Skeletal muscle satellite cell (primary cell): Measurements from ENCODE around the gene MVB12A. TPM values are rescaled to one million over a fixed set of nuclear protein-coding genes. Genes with fewer than 3 reads are reported as not detected.
A peak's percentile ranks its signal among the peaks of the same experiment; 100 is the strongest.

Experiments
- H3K27me3 ChIP-seq: 2 replicates; pipeline ENCODE4 v1.7.0; 2013; ENCODE audit warnings: low read length; ENCODE audit not compliant: control insufficient read depth, insufficient read depth
- H3K36me3 ChIP-seq: 2 replicates; pipeline ENCODE4 v1.7.0; 2013; ENCODE audit warnings: mild to moderate bottlenecking, control low read depth, low read length; ENCODE audit not compliant: insufficient read depth
- H3K4me1 ChIP-seq: 2 replicates; pipeline ENCODE4 v1.7.0; 2013; ENCODE audit warnings: low read length; ENCODE audit not compliant: control insufficient read depth, insufficient read depth
- H3K4me2 ChIP-seq: 2 replicates; pipeline ENCODE4 v1.7.0; 2013; ENCODE audit warnings: mild to moderate bottlenecking, low read length
- H3K4me3 ChIP-seq: 2 replicates; pipeline ENCODE4 v1.7.0; 2013; ENCODE audit warnings: low read length
- H3K9ac ChIP-seq: 2 replicates; pipeline ENCODE4 v1.7.0; 2013; ENCODE audit warnings: mild to moderate bottlenecking, low read depth, low read length, moderate library complexity
- H3K9me3 ChIP-seq: replicated peaks from 2 replicates; pipeline ENCODE4 v1.7.0; 2013; ENCODE audit warnings: mild to moderate bottlenecking, control low read depth, low read length
- total RNA-seq: library from RNA; depleted of rRNA; stranded (reverse); fragments of >200 nt; gene quantifications from 2 replicates; pipeline ENCODE4 v1.2.3, GENCODE V29; 2012; rRNA removed

MVB12A gene
- 42.2 and 44.4 TPM in 2 replicates for total RNA-seq

DNA sequence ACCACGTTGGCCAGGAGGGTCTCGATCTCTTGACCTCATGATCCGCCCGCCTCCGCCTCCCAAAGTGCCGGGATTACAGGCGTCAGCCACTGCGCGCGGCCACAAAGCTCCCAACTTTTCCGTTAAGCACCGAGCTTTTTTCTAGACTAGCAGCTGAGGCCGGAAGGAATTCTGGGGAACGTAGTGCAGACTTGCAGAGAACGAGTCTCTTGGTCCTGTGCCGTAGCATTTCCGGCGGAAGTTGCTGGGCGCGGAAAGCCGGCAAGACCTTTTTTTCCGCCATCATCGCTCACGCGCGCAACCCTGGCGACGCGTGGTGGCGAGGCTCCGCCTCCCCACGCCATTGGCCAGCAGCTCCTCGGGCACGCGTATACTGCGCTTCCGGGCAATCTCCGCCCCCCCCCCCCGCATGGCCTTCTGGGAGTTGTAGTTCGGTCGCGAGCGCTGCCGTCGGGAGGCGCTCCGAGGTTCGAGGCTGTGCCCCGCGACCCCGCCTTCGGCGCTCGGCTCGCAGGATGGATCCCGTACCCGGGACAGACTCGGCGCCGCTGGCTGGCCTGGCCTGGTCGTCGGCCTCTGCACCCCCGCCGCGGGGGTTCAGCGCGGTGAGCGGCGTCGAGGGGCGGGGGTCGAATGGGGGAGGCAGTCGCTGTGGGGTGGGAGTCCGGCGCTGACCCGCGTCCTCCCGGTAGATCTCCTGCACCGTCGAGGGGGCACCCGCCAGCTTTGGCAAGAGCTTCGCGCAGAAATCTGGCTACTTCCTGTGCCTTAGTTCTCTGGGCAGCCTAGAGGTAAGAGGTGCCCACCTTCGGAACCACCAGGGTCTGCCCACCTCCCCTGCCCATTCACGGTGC lies at the start of gene MVB12A:
Gene MVB12A (plus strand): TSS at position 427 of the 854 bp plus-strand sequence. CDS start 89 bp downstream, at position 516.
- Histone ChIP-seq H3K9ac (peak within 1 kb of the TSS; percentile 71), H3K36me3 (peaks cover 5% of the 10 kb centered on the region), H3K9me3 (no peaks in the 10 kb centered on the region), H3K27me3 (peaks cover 6% of the 10 kb centered on the region), H3K4me3 (peak within 1 kb of the TSS; percentile 98), H3K4me1 (peaks cover 11% of the 10 kb centered on the region), H3K4me2 (peak within 1 kb of the TSS; percentile 99)

DNA sequence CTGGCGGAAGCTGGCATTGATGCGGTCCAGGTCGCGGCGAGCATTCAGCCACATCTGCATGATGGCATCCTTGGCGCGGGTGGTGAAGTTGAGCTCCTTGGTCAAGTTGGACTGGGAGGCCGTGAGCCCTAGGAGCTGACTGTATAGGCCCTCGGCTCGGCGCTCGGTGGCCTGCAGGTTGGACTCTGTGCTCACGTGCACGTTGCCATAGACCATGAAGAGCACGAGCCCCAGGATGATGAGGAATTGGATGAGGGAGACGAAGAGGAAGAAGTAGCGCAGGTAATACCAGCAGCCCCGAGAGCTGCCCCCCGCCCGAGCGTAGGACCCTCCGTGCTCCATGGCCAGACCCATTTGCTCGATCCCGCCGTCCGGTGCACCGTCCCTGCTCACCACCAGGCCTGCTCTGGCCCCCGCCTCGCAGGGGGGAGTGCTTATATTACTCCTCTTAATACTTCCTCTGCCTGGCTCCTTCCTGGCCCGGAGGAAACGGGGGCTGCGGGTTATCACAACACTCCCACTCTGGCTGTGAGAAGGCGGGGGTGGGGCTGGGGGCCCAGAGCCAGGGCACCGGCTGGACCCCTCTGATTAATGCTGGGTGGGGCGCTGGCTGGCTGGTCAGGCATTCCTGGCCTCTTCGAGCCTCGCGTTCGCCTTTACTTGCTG lies 42.8 kb upstream of the MVB12A start, which contains the start of gene PLVAP:
Gene PLVAP (minus strand): TSS at position 408 of the 666 bp plus-strand sequence. CDS start 54 bp downstream, at position 354.
- Histone ChIP-seq H3K9ac (no peak within 1 kb of the TSS), H3K4me3 (no peak within 1 kb of the TSS), H3K36me3 (no peaks in the 10 kb centered on the region), H3K27me3 (peaks cover 14% of the 10 kb centered on the region), H3K4me2 (no peak within 1 kb of the TSS), H3K9me3 (no peaks in the 10 kb centered on the region), H3K4me1 (no peaks in the 10 kb centered on the region)

DNA sequence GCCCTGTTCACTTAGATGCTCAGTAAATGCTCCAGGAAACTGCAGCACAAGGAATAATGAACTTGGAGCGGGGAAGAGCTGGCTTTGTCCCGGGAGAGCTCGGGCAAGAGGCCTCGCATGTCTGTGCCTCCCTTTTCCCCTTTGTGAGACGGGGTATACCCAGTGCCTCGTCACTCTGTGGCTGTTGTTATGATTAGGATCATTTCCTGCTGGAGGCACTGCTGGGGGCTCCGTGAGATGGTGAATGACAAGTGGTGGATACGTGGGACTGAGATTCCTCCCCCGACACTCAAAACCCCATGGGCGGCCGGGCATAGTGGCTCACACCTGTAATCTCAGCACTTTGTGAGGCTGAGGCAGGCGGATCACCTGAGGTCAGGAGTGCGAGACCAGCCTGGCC lies 41.6 kb upstream of the MVB12A start:
- H3K27me3 ChIP-seq: peaks cover 14% of the 10 kb centered on the region
- H3K9ac ChIP-seq: no peak overlapping the region
- no peaks in the 10 kb centered on the region for H3K9me3 ChIP-seq
- H3K4me3 ChIP-seq: no peak overlapping the region
- H3K4me2 ChIP-seq: no peak overlapping the region
- peaks cover 8% of the 10 kb centered on the region for H3K4me1 ChIP-seq
- no peaks in the 10 kb centered on the region for H3K36me3 ChIP-seq

DNA sequence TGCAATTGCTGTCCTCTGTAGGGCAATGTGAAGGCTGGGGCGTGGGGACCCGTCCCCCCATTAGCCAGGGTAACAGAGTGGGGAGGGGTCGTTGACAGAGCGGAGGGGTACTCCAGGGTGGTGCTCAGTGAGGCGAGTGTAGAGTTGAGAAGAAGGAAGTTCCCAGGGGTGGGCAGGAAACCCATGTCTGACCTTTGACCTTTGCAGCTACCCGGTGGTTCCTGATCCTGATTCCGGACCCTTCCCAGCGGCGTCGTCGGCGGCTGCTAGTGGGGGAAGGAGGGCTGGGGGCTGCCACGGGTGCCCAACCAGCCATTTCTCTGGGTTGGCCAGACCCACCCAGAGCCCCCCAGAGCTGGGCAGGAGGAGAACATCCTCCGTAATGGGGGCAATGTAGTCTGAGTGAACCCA lies 40.6 kb upstream of the MVB12A start:
- Histone ChIP-seq H3K4me3 (no peak overlapping the region), H3K4me2 (no peak overlapping the region), H3K9me3 (no peaks in the 10 kb centered on the region), H3K4me1 (peaks cover 8% of the 10 kb centered on the region), H3K27me3 (peaks cover 8% of the 10 kb centered on the region), H3K36me3 (no peaks in the 10 kb centered on the region), H3K9ac (no peak overlapping the region)

DNA sequence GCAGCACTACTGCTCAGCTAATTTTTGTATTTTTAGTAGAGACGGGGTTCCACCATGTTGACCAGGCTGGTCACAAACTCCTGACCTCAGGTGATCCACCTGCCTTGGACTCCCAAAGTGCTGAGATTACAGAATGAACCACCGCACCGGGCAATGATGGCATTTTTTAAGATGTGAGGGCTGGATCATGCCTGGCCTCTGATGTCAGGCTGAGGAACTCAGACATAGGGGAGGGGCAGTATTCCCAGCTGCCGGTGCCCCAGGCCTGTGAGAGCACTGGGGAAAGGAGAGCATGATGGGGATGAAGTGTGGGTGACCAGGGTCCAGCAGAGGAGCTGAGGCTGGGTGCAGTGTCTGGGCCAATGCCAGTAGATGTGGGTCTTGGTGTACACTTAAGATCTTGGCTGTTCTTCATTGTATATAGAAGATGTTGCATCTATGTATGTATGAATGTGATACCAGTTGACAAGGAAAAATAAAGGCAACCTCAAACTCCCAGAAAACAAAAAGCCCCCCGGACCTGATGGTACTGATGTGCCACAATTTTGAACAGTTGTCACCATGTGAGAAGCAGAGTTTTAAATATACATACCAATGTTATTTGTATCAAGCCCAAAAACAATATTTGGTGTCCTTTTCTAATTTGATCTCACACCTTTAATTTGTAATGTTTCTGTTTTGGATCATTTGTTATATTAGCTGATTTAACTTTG lies 39.3 kb upstream of the MVB12A start:
- Histone ChIP-seq H3K27me3 (peaks cover 8% of the 10 kb centered on the region), H3K9ac (no peak overlapping the region), H3K4me2 (no peak overlapping the region), H3K36me3 (no peaks in the 10 kb centered on the region), H3K9me3 (no peaks in the 10 kb centered on the region), H3K4me1 (peaks cover 8% of the 10 kb centered on the region), H3K4me3 (no peak overlapping the region)

DNA sequence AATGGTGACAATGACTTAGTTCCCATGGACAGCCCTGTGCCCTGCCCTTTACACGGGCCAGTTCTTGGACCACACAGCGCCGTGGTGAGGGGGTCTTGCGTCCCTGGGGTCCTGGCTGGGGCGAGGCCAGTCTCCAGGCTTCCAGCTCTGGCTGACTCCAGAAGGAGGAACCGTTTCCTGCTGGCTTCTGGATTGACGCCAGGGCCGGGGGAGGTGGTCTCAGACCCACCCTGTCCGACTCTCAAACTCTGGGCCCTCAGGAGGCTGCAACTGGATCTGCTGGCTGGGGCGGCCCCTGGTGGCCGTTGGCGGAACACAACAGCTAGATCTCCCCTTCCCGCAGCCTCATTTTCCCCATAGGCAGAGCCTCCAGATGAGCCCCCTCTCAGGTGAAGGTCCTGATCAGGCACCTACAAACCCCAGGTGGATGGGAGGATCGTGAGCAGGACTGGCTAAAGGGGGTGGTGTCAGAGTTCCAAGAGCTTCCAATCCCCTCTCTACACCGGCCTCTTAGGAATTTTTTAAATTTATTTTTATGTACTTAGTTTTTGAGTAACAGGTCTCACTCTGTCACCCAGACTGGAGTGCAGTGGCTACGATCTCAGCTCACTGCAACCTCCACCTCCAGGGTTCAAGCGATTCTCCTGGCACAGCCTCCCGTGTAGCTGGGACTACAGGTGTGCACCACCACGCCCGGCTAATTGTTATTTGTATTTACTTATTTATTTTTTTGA lies 33.8 kb upstream of the MVB12A start:
- no peak overlapping the region for H3K4me3 ChIP-seq
- H3K9me3 ChIP-seq: peaks cover 4% of the 10 kb centered on the region
- no peak overlapping the region for H3K4me2 ChIP-seq
- H3K9ac ChIP-seq: no peak overlapping the region
- H3K36me3 ChIP-seq: no peaks in the 10 kb centered on the region
- H3K4me1 ChIP-seq: peaks cover 13% of the 10 kb centered on the region
- peaks cover 14% of the 10 kb centered on the region for H3K27me3 ChIP-seq

DNA sequence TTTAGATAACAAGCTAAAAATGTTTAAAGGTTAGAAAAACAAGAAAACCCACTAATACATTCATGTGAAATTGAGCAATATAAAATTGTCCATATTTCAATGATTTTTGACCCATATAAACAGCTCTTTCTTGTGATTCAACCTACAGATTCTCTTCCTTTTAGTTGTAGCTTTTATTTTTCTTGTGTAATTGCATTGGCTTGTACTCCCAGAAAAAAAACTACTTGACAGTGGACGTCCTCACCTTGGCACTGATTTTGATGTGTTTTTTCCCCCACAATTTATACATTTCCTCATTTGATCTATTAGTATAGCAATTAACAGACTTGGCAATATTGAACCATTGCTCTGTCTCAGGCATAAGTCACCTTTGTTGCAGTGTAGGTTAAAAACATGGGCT lies 30.6 kb upstream of the MVB12A start:
- Histone ChIP-seq H3K9me3 (peaks cover 4% of the 10 kb centered on the region), H3K36me3 (no peaks in the 10 kb centered on the region), H3K27me3 (peaks cover 24% of the 10 kb centered on the region)

DNA sequence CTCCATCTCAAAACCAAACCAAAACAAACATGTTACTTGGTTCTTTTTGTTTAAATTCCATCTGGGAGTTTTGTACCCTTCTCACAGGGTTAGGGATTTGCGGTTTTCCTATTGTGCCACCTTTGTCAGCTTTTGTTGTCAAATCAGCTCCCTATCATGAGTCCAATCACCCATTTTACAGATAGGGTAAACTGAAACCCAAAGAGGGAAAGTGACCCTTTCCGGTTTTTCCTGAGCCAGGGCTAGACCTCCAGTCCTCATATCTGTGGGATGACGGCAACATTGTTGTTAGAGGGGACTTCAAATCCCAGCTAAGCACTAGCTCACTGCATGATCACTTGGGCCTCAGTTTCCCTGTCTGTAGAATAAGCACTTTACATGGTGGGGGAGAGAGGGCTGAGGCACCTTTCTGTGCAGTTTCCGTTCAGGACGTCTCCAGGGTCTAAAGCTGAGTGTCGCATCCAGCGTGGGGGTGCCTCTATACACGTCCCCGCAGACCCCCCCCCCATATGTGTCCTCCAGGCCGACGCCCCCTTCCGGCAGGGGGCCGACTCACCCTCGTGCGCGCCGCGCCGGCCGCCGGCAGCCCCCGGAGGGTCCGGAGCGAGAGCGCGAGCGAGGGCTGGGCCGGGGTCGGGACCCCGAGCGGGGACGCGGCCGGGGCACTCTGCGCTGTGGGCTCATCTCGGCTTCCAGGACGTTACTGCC lies 29.7 kb upstream of the MVB12A start:
- H3K9me3 ChIP-seq: peaks cover 4% of the 10 kb centered on the region
- peaks cover 12% of the 10 kb centered on the region for H3K4me1 ChIP-seq
- peak overlapping the region; percentile 91 for H3K4me2 ChIP-seq
- peak overlapping the region; percentile 65 for H3K4me3 ChIP-seq
- H3K36me3 ChIP-seq: no peaks in the 10 kb centered on the region
- peak overlapping the region; percentile 35 for H3K9ac ChIP-seq
- peaks cover 24% of the 10 kb centered on the region for H3K27me3 ChIP-seq

More for the DNA sequence above, 30.6 kb upstream of the MVB12A start:
- Histone ChIP-seq H3K4me3 (no peak overlapping the region), H3K4me1 (peaks cover 10% of the 10 kb centered on the region), H3K9ac (no peak overlapping the region), H3K4me2 (no peak overlapping the region)

DNA sequence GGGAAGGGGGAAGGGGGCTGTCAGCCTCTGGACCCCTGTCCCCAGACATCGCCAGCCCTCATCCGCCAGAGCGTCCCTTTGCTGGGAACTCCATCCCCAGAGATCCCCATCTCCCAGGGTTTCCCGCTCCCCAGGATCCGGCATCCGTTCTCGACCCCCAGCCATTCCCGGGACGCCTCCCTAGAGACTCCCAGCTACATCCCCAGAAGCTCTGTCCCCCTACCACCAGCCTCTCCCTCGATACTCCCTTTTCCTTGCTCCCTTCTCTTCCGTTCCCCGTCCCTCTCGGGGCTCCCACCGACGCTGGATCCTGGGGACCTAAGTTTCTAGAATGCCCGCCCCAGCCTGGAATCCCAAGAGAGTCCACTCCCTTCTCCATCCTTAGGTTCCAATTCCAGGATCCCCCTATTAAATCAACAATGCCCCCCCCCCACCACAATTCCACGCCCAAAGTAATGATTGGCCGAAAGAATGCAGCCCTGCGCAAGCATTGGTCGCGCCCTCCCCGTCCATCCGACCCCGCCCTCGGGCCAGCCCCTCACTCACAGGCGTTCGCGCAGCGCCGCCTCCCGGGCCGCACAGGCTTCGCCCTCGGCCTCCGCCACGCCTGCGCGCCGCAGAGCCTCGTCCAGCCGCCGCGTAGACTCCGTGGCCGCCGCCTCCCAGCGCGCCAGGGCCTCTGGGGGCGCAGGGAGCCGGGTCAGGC lies 29.0 kb upstream of the MVB12A start:
- Histone ChIP-seq H3K4me2 (peak overlapping the region; percentile 91), H3K36me3 (no peaks in the 10 kb centered on the region), H3K4me3 (peak overlapping the region; percentile 65), H3K4me1 (peaks cover 14% of the 10 kb centered on the region), H3K9ac (peak overlapping the region; percentile 35), H3K9me3 (peaks cover 4% of the 10 kb centered on the region), H3K27me3 (peaks cover 24% of the 10 kb centered on the region)
